ENCODE data around the gene CAPN2. TPM values are rescaled to one million over a fixed set of nuclear protein-coding genes. Genes with fewer than 3 reads are reported as not detected.
A peak's percentile ranks its signal among the peaks of the same experiment; 100 is the strongest.

CAPN2 gene
- total RNA-seq, 2 donors from 2014 or later: 88.5 to 156 TPM

DNA sequence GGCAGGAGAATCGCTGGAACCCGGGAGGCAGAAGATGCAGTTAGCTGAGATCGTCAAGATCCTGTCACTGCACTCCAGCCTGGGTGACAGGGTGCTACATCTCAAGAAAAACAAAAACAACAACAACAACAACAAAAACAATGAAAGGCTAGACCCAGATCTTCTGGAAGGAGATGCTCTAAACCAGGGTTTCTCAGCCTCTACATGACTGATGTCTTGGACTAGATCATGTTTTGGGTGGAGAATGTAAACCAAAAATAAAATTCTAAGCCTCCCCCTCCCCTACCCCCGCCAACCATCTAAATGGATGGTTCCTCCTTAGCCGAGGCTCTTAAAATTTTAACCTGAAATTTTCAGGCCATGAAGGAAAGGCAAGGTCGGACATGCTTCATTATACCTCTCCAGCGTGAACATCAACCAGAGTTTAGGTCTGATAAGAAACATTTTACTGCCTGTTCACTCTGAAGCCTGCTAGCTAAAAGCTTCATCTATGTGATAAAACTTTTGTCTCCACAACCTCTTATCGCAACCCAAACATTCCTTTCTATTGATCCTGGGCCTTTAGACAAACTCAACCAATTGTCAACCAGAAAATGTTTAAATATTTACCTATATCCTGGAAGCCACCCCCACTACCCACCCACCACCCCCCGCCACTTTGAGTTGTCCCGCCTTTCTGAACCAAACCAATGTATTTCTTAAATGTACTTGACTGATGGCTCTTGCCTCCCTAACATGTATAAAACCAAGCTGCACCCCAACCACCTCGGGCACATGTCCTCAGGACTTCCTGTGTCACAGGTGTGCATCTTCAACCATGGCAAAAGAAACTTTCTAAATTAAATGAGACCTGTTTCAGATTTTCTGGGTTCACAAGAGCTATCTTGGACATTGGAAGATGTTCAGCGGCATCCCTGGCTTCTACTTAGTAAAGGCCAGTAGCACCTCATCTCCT, 1.9 kb upstream of the CAPN2 start:
- peaks cover 11% of the 10 kb centered on the region for H3K4me1 ChIP-seq (replicated peaks)
- DNase-seq (ENCODE audit: low spot score): no peak
- H3K4me3 ChIP-seq: no peak overlapping the region
- intact Hi-C loops (cut with DNase I): no loop called here
- TF ChIP-seq CTCF (IDR thresholded peaks at IDR 0.05) (no peak), POLR2A (IDR thresholded peaks at IDR 0.05) (no peak), POLR2AphosphoS5 (IDR thresholded peaks at IDR 0.05) (no peak)
- 79% methylated on average over 12 of the region's 12 CpGs for WGBS
- H3K36me3 ChIP-seq: no peaks in the 10 kb centered on the region
- H3K9me3 ChIP-seq: no peaks in the 10 kb centered on the region
- no peaks in the 10 kb centered on the region for H3K27me3 ChIP-seq (replicated peaks; ENCODE audit: insufficient read depth)
- no peak overlapping the region for H3K27ac ChIP-seq

- DNase-seq (ENCODE audit: low spot score): no peak
- intact Hi-C loops (cut with DNase I): no loop called here
- Histone ChIP-seq H3K4me1 (replicated peaks) (peaks cover 11% of the 10 kb centered on the region), H3K27me3 (replicated peaks; ENCODE audit: insufficient read depth) (no peaks in the 10 kb centered on the region), H3K9me3 (no peaks in the 10 kb centered on the region), H3K36me3 (no peaks in the 10 kb centered on the region), H3K27ac (no peak overlapping the region), H3K4me3 (no peak overlapping the region)
- TF ChIP-seq CTCF (IDR thresholded peaks at IDR 0.05) (no peak), POLR2AphosphoS5 (IDR thresholded peaks at IDR 0.05) (no peak), POLR2A (IDR thresholded peaks at IDR 0.05) (no peak)
- 95% methylated on average over 1 of the region's 1 CpG for WGBS
Observed at GRCh38 chr1:223711173-223711572, 1.2 kb upstream of the CAPN2 start.

DNA sequence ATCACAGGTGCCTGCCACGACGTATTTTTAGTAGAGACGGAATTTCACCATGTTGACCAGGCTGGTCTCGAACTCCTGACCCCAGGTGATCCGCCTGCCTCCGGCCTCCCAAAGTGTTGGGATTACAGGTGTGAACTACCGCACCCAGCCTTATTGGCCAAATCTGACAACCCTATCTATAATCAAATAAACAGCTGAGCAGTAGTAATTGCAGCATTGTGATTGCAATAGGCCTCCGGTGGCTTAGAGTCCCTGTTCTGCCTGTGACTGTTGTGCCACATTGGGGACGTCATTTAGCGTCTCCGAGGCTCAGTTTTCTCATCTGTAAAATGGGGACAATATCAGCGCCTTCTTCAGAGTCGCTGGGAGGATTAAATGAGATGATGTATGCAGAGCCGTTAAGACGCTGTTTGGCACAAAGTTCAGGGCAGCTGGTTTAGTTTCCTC, 569 bp upstream of the CAPN2 start:
- no peaks in the 10 kb centered on the region for H3K27me3 ChIP-seq (replicated peaks; ENCODE audit: insufficient read depth)
- 73% methylated on average over 15 of the region's 15 CpGs for WGBS
- no peaks in the 10 kb centered on the region for H3K36me3 ChIP-seq
- intact Hi-C loops (cut with DNase I): loop anchor here (1.0 kb wide), 1 partner anchor 38 kb away; no protein-coding TSS in a partner anchor
- DNase-seq (ENCODE audit: low spot score): no peak
- H3K4me1 ChIP-seq (replicated peaks): peaks cover 11% of the 10 kb centered on the region
- TF ChIP-seq POLR2AphosphoS5 (IDR thresholded peaks at IDR 0.05): no peak
- TF ChIP-seq POLR2A (IDR thresholded peaks at IDR 0.05): no peak
- no peak for TF ChIP-seq CTCF (IDR thresholded peaks at IDR 0.05)
- peak overlapping the region; percentile 77 to 81 for H3K4me3 ChIP-seq
- H3K27ac ChIP-seq: peak overlapping the region; percentile 91 to 92
- H3K9me3 ChIP-seq: no peaks in the 10 kb centered on the region

DNA sequence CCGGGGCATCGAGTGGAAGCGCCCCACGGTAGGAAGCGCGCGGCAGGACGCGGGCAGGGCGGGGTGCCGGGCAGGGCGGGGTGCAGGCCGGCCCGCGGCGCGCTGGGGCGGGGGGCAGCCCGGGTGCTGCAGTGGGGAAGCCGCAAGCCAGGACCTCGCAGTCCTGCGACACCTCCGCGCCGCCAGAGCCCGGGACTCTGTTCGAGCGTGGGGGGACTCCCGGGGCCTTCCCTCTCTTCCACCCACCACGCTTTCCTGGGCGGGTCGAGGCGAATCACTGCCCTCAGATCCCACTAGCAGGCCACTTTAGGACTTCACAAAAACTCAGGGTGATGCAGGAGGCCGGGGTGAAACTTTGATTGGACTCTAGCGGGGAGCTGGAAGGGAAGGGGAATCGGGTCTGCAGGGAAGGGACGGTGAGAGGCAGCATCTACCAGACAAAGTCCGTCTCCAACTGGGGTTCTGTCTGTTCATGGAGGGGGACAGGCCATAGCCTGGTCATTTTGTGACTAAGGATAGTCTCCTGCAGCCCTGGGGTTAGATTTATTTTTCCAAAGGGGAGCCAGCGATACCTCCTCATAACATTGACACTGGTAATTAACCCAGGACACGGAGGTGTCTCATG, 623 bp downstream of the CAPN2 start:
- intact Hi-C loops (cut with DNase I): loop anchor here (1.0 kb wide), 1 partner anchor 36 kb away; no protein-coding TSS in a partner anchor
- peak overlapping the region; percentile 77 to 81 for H3K4me3 ChIP-seq
- peak overlapping the region; percentile 91 to 92 for H3K27ac ChIP-seq
- peaks cover 5% of the 10 kb centered on the region for H3K4me1 ChIP-seq (replicated peaks)
- DNase-seq (ENCODE audit: low spot score): no peak
- H3K9me3 ChIP-seq: no peaks in the 10 kb centered on the region
- 6% methylated on average over 40 of the region's 40 CpGs for WGBS
- H3K27me3 ChIP-seq (replicated peaks; ENCODE audit: insufficient read depth): no peaks in the 10 kb centered on the region
- TF ChIP-seq POLR2A (IDR thresholded peaks at IDR 0.05) (no peak), CTCF (IDR thresholded peaks at IDR 0.05) (no peak), POLR2AphosphoS5 (IDR thresholded peaks at IDR 0.05) (no peak)
- H3K36me3 ChIP-seq: no peaks in the 10 kb centered on the region

All from prostate gland (tissue), 2 donors.